ENCODE results near the gene TMEM123.
"Not testable (repeated sequence)": the region's sequence is repeated elsewhere in the genome, so short reads cannot be mapped to it uniquely, and the experiment has no call there.

Gene TMEM123

DNA sequence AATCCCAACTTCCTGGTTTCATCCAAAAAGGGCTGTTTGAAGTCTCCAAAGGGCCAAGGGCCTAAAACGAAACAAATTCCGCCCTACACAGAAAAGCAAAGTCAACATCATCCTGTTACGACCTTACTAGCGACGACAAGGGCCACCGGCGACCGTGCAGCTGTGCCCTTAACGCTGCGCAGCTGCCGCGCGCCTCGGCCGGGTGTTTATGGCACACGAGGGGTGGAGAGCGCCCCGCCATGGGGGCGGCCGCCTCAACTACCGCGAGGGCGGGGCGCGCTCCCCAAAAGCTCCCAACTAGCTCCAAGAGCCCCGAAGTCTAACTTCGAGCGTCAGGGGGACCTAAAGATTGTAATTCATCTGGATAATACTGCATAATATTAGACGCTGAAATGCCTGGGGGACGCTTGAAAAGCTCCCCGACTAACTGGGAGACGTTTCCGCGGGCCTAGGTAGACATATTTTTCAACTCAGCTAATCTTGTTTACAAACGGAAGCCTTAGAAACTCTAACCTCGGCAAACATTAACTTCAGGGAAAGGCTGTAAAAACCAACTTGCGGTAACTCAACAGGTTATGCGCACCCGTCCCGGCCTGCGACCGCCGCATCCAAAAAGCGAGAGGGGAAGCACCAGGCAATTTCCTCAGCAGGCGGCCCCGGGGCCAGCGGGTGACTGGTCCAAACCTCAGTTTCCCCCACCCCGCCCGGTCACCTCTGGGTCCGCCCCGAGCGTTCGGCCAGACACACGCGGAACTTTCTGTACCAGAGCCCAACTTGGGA, 694 bp downstream of the TMEM123 start:
- Histone ChIP-seq H3K27me3 (replicated peaks; ENCODE audit: control insufficient read depth, insufficient read depth, low read length, poor library complexity, severe bottlenecking) (no peaks in the 10 kb centered on the region), H3K4me3 (ENCODE audit: insufficient read depth, low read depth, low read length, poor library complexity, severe bottlenecking) (peak overlapping the region; percentile 84), H3K4me1 (ENCODE audit: control insufficient read depth, insufficient read depth, low read length, poor library complexity, severe bottlenecking) (peaks cover 47% of the 10 kb centered on the region), H3K27ac (ENCODE audit: insufficient read depth, low read length, poor library complexity, severe bottlenecking) (peak overlapping the region; percentile 90), H3K9me3 (ENCODE audit: control insufficient read depth, low read length) (no peaks in the 10 kb centered on the region), H3K36me3 (ENCODE audit: control insufficient read depth, insufficient read depth, low read length) (peaks cover 6% of the 10 kb centered on the region)
- DNase-seq, result peak; percentile 47 to 60 (median 59)

DNA sequence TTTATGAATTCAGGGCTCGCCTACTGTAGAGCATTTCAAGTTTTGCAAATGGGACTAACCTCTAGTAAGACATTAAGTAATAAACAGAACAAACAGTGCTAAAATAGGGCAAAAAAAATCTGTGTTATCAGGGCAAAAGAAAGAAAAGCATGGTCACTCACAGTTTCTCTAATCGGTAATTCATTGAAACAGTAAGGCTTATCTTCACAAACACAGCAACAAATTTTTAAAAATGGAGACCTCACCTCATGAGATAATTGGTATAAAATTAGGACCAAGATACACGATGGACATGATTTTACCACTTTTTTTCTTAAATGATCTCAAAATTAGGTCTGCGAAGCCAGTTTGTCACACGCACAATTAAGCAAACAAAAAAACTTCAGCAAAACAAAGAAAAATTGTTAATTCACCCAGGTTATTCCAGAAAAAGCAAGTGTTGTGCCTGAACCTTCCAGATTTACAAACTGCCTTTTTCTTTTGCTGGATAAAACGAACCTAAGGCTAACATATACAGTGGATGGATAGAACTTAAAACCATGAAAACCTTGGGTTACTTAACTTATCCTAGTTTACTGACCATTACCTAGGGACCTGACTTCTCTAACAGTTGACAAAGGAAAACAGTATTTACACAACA, 1.4 kb downstream of the TMEM123 start:
- Histone ChIP-seq H3K4me3 (ENCODE audit: insufficient read depth, low read depth, low read length, poor library complexity, severe bottlenecking) (peak overlapping the region; percentile 84), H3K27ac (ENCODE audit: insufficient read depth, low read length, poor library complexity, severe bottlenecking) (peak overlapping the region; percentile 90), H3K27me3 (replicated peaks; ENCODE audit: control insufficient read depth, insufficient read depth, low read length, poor library complexity, severe bottlenecking) (no peaks in the 10 kb centered on the region), H3K4me1 (ENCODE audit: control insufficient read depth, insufficient read depth, low read length, poor library complexity, severe bottlenecking) (peaks cover 52% of the 10 kb centered on the region), H3K36me3 (ENCODE audit: control insufficient read depth, insufficient read depth, low read length) (peaks cover 12% of the 10 kb centered on the region), H3K9me3 (ENCODE audit: control insufficient read depth, low read length) (no peaks in the 10 kb centered on the region)
- DNase-seq, result no peak

DNA sequence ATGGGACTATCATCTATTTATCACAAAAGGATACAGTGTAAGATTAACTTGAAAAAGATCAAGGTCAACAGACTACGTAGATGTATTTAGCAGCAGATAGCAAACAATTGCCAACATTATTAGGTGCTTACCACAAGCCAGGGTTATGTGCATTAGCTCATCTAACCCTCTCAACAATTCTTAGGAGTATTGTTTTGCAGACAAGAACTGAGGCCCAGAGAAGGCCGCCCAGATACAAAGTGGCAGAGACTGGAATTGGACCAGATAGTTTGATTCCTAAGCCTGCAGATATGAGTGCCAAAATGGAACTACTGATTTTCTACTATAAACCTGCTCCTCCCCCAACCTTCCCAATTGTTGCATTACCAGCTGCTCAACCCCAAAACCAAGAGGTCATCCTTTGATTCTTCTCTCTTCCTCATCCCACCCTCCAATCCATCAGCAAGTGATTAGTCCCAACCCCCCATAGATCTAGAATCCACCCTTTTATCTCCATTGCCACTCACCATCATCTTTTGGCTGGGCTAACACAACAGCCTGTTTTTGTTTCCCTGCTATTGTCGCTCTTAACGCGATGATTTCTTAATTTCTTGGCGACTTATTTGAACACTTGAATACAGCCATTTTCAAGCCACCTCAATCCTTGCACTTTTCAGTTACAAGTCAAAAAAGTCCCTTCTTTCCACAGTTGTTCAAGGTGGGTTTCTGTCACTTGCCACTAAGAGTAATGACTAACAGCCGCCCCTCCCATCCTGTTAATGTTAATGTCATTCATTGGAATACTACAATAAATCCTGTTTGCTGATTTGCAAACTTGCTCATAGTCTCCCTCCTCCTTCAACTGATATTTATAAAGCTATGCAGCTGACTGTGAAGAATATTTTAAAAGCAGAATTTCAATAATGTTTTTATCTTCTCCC, 2.7 kb downstream of the TMEM123 start:
- no peaks in the 10 kb centered on the region for H3K9me3 ChIP-seq (ENCODE audit: control insufficient read depth, low read length)
- H3K27ac ChIP-seq (ENCODE audit: insufficient read depth, low read length, poor library complexity, severe bottlenecking), result peak overlapping the region; percentile 38
- no peaks in the 10 kb centered on the region for H3K27me3 ChIP-seq (replicated peaks; ENCODE audit: control insufficient read depth, insufficient read depth, low read length, poor library complexity, severe bottlenecking)
- H3K4me3 ChIP-seq (ENCODE audit: insufficient read depth, low read depth, low read length, poor library complexity, severe bottlenecking), result peak overlapping the region; percentile 84
- DNase-seq, result no peak
- H3K36me3 ChIP-seq (ENCODE audit: control insufficient read depth, insufficient read depth, low read length), result peaks cover 21% of the 10 kb centered on the region
- H3K4me1 ChIP-seq (ENCODE audit: control insufficient read depth, insufficient read depth, low read length, poor library complexity, severe bottlenecking), result peaks cover 52% of the 10 kb centered on the region

GRCh38 chr11:102448869-102449224, 3.7 kb downstream of the TMEM123 start:
- Histone ChIP-seq H3K4me3 (ENCODE audit: insufficient read depth, low read depth, low read length, poor library complexity, severe bottlenecking) (peak overlapping the region; percentile 27), H3K4me1 (ENCODE audit: control insufficient read depth, insufficient read depth, low read length, poor library complexity, severe bottlenecking) (peaks cover 49% of the 10 kb centered on the region)

GRCh38 chr11:102447941-102448868, 4.4 kb downstream of the TMEM123 start:
- Histone ChIP-seq H3K9me3 (ENCODE audit: control insufficient read depth, low read length) (no peaks in the 10 kb centered on the region), H3K4me3 (ENCODE audit: insufficient read depth, low read depth, low read length, poor library complexity, severe bottlenecking) (peak overlapping the region; percentile 27), H3K27me3 (replicated peaks; ENCODE audit: control insufficient read depth, insufficient read depth, low read length, poor library complexity, severe bottlenecking) (no peaks in the 10 kb centered on the region), H3K4me1 (ENCODE audit: control insufficient read depth, insufficient read depth, low read length, poor library complexity, severe bottlenecking) (peaks cover 42% of the 10 kb centered on the region), H3K27ac (ENCODE audit: insufficient read depth, low read length, poor library complexity, severe bottlenecking) (peak overlapping the region; percentile 44), H3K36me3 (ENCODE audit: control insufficient read depth, insufficient read depth, low read length) (peaks cover 21% of the 10 kb centered on the region)
- no peak for DNase-seq

More at GRCh38 chr11:102448869-102449224, 3.7 kb downstream of the TMEM123 start:
- H3K27ac ChIP-seq (ENCODE audit: insufficient read depth, low read length, poor library complexity, severe bottlenecking), result peak overlapping the region; percentile 38
- H3K27me3 ChIP-seq (replicated peaks; ENCODE audit: control insufficient read depth, insufficient read depth, low read length, poor library complexity, severe bottlenecking), result no peaks in the 10 kb centered on the region
- peaks cover 21% of the 10 kb centered on the region for H3K36me3 ChIP-seq (ENCODE audit: control insufficient read depth, insufficient read depth, low read length)
- H3K9me3 ChIP-seq (ENCODE audit: control insufficient read depth, low read length), result no peaks in the 10 kb centered on the region
- DNase-seq, result no peak

- no peak for DNase-seq
- peaks cover 41% of the 10 kb centered on the region for H3K4me1 ChIP-seq (ENCODE audit: control insufficient read depth, insufficient read depth, low read length, poor library complexity, severe bottlenecking)
Measured at GRCh38 chr11:102447193-102447592, 5.4 kb downstream of the TMEM123 start.

GRCh38 chr11:102446606-102447005, 6.0 kb downstream of the TMEM123 start:
- H3K27me3 ChIP-seq (replicated peaks; ENCODE audit: control insufficient read depth, insufficient read depth, low read length, poor library complexity, severe bottlenecking), result no peaks in the 10 kb centered on the region
- H3K4me1 ChIP-seq (ENCODE audit: control insufficient read depth, insufficient read depth, low read length, poor library complexity, severe bottlenecking), result peaks cover 41% of the 10 kb centered on the region
- no peak overlapping the region for H3K27ac ChIP-seq (ENCODE audit: insufficient read depth, low read length, poor library complexity, severe bottlenecking)

More at GRCh38 chr11:102447193-102447592, 5.4 kb downstream of the TMEM123 start:
- no peaks in the 10 kb centered on the region for H3K27me3 ChIP-seq (replicated peaks; ENCODE audit: control insufficient read depth, insufficient read depth, low read length, poor library complexity, severe bottlenecking)
- H3K9me3 ChIP-seq (ENCODE audit: control insufficient read depth, low read length), result no peaks in the 10 kb centered on the region
- no peak overlapping the region for H3K27ac ChIP-seq (ENCODE audit: insufficient read depth, low read length, poor library complexity, severe bottlenecking)
- peaks cover 21% of the 10 kb centered on the region for H3K36me3 ChIP-seq (ENCODE audit: control insufficient read depth, insufficient read depth, low read length)
- no peak overlapping the region for H3K4me3 ChIP-seq (ENCODE audit: insufficient read depth, low read depth, low read length, poor library complexity, severe bottlenecking)

DNA sequence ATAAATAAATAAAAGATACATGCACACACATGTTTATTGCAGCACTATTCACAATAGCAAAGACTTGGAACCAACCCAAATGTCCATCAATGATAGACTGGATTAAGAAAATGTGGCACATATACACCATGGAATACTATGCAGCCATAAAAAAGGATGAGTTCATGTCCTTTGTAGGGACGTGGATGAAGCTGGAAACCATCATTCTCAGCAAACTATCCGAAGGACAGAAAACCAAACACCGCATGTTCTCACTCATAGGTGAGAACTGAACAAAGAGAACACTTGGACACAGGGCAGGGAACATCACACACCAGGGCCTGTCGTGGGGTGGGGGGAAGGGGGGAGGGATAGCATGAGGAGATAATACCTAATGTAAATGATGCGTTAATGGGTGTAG, 7.9 kb downstream of the TMEM123 start:
- not testable (repeated sequence) for H3K4me3 ChIP-seq (ENCODE audit: insufficient read depth, low read depth, low read length, poor library complexity, severe bottlenecking); DNase-seq
- peaks cover 36% of the 10 kb centered on the region for H3K4me1 ChIP-seq (ENCODE audit: control insufficient read depth, insufficient read depth, low read length, poor library complexity, severe bottlenecking)

More at GRCh38 chr11:102446606-102447005, 6.0 kb downstream of the TMEM123 start:
- Histone ChIP-seq H3K36me3 (ENCODE audit: control insufficient read depth, insufficient read depth, low read length) (peaks cover 21% of the 10 kb centered on the region), H3K4me3 (ENCODE audit: insufficient read depth, low read depth, low read length, poor library complexity, severe bottlenecking) (no peak overlapping the region), H3K9me3 (ENCODE audit: control insufficient read depth, low read length) (no peaks in the 10 kb centered on the region)
- DNase-seq, result no peak

DNA sequence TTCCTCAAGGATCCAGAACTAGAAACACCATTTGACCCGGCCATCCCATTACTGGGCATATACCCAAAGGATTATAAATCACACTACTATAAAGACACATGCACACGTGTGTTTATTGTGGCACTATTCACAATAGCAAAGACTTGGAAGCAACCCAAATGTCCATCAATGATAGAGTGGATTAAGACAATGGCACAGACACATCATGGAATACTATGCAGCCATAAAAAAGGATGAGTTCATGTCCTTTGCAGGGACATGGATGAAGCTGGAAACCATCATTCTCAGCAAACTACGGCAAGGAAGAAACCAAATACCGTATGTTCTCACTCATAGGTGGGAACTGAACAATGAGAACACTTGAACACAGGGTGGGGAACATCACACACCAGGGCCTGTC, 8.4 kb downstream of the TMEM123 start:
- not testable (repeated sequence) for DNase-seq; H3K27ac ChIP-seq (ENCODE audit: insufficient read depth, low read length, poor library complexity, severe bottlenecking); H3K9me3 ChIP-seq (ENCODE audit: control insufficient read depth, low read length); H3K27me3 ChIP-seq (replicated peaks; ENCODE audit: control insufficient read depth, insufficient read depth, low read length, poor library complexity, severe bottlenecking); H3K4me3 ChIP-seq (ENCODE audit: insufficient read depth, low read depth, low read length, poor library complexity, severe bottlenecking)
- Histone ChIP-seq H3K4me1 (ENCODE audit: control insufficient read depth, insufficient read depth, low read length, poor library complexity, severe bottlenecking) (peaks cover 32% of the 10 kb centered on the region), H3K36me3 (ENCODE audit: control insufficient read depth, insufficient read depth, low read length) (peaks cover 21% of the 10 kb centered on the region)

More for the DNA sequence above, 7.9 kb downstream of the TMEM123 start:
- not testable (repeated sequence) for H3K9me3 ChIP-seq (ENCODE audit: control insufficient read depth, low read length); H3K27me3 ChIP-seq (replicated peaks; ENCODE audit: control insufficient read depth, insufficient read depth, low read length, poor library complexity, severe bottlenecking); H3K27ac ChIP-seq (ENCODE audit: insufficient read depth, low read length, poor library complexity, severe bottlenecking)
- peaks cover 21% of the 10 kb centered on the region for H3K36me3 ChIP-seq (ENCODE audit: control insufficient read depth, insufficient read depth, low read length)

Data from effector memory CD4-positive, alpha-beta T cell (primary cell).